ENCODE results near the gene IFNL4.

- TF ChIP-seq CTCF (IDR thresholded peaks at IDR 0.05) (no peak), EZH2 (IDR thresholded peaks at IDR 0.05; ENCODE audit: borderline replicate concordance, insufficient read depth, low read depth, low read length, poor library complexity, severe bottlenecking) (no peak)
These were observed 31.6 kb downstream of the IFNL4 start for GRCh38 chr19:39217094-39217493.
